Esophagus squamous epithelium (tissue), 4 donors: ENCODE results near the gene ELMO2.

Experiments used
- POLR2A ChIP-seq, 4 donors: fragments of 450-650 bp; IDR thresholded peaks; one replicate each; pipeline ENCODE4 v1.6.1; 2017; ENCODE audit warnings: antibody characterized with exemption in 4 of 4, mild to moderate bottlenecking in 4 of 4, moderate library complexity in 3 of 4
- TF ChIP-seq, protein P1 (sequence below), 6 experiments: fragments of 450-650 bp in 4 of 6; fragments of 200-600 bp in 2 of 6; sonication (generic) in 2 of 6; IDR thresholded peaks; one replicate each; pipeline ENCODE4 v1.5.1; 2016 to 2019; ENCODE audit warnings: antibody characterized with exemption in 6 of 6, mild to moderate bottlenecking in 4 of 6, moderate library complexity in 4 of 6

DNA sequence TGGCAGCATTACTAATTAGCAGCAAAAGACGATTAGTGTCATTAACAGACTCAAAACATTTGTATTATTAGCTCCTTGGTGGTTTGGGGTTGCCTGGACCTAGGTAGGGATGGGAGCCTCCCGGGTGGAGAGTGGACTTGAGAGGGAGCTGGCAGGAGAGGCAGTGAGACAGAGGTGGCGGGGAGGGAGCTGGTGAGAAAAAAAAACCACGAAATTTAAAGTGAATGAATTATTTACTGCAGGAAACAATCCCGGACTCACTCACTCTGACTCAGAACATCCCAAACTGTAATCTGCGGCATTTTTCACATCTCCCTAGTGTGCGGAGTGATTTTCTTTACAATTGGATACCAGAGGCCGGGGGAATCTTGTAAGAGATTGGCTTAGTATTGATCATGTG lies 83.8 kb downstream of the ELMO2 start:
- TF ChIP-seq POLR2A (IDR thresholded peaks at IDR 0.05) = no peak
- TF ChIP-seq, protein P1, sequence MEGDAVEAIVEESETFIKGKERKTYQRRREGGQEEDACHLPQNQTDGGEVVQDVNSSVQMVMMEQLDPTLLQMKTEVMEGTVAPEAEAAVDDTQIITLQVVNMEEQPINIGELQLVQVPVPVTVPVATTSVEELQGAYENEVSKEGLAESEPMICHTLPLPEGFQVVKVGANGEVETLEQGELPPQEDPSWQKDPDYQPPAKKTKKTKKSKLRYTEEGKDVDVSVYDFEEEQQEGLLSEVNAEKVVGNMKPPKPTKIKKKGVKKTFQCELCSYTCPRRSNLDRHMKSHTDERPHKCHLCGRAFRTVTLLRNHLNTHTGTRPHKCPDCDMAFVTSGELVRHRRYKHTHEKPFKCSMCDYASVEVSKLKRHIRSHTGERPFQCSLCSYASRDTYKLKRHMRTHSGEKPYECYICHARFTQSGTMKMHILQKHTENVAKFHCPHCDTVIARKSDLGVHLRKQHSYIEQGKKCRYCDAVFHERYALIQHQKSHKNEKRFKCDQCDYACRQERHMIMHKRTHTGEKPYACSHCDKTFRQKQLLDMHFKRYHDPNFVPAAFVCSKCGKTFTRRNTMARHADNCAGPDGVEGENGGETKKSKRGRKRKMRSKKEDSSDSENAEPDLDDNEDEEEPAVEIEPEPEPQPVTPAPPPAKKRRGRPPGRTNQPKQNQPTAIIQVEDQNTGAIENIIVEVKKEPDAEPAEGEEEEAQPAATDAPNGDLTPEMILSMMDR (IDR thresholded peaks at IDR 0.05) = no peak
